Peyer's patch (tissue), 4 donors: ENCODE results near the gene KLK11.

ENCODE experiments used
- POLR2A ChIP-seq, 2 donors: fragments of 450-650 bp; IDR thresholded peaks; one replicate each; pipeline ENCODE4 v1.5.1; 2017; ENCODE audit warnings: antibody characterized with exemption in 2 of 2, mild to moderate bottlenecking in 2 of 2, moderate library complexity in 2 of 2
- TF ChIP-seq, protein P1 (sequence below), 6 experiments: fragments of 450-650 bp in 4 of 6; fragments of 200-600 bp in 2 of 6; sonication (generic) in 1 of 6; IDR thresholded peaks; one replicate each; pipeline ENCODE4 v1.5.1; 2017 to 2019; ENCODE audit warnings: antibody characterized with exemption in 6 of 6, mild to moderate bottlenecking in 3 of 6, moderate library complexity in 1 of 6

DNA sequence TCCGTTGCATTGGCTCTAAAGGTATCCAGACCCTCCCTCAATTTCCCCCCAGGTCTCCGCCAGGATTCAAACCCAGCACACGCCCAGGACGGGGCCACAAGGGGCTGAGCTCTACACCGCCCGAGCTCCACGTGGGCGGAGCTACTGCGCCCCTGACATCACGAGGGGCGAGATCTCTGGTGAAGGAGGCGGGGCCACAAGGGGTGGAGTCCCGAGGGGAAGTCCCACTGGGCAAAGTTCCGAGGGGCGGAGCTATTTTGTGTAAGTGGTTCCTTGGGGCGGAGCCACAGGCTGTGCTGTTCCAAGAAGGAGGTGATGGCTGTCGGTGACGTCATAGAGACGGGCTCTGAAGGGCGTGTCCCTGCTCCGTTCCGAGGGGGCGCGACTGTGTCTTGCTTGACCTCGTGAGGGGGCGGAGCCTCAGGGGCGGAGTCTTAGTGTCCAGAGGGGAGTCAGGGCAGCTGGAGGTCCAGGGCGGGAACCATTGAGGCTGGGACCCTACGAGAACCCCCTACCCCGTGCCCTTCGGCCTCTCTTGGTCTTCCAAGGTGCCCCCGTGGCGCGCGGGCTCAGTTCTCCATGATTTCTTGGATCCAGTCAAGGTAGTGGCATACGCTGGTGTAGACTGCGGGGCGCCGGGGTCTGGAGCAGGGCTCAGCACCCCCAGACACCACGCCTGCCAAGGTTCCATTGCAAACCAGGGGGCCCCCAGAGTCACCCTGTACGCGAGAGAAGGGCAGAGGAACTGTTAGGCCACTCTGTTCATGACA is 23.7 kb downstream of the KLK11 start:
- TF ChIP-seq, protein P1, sequence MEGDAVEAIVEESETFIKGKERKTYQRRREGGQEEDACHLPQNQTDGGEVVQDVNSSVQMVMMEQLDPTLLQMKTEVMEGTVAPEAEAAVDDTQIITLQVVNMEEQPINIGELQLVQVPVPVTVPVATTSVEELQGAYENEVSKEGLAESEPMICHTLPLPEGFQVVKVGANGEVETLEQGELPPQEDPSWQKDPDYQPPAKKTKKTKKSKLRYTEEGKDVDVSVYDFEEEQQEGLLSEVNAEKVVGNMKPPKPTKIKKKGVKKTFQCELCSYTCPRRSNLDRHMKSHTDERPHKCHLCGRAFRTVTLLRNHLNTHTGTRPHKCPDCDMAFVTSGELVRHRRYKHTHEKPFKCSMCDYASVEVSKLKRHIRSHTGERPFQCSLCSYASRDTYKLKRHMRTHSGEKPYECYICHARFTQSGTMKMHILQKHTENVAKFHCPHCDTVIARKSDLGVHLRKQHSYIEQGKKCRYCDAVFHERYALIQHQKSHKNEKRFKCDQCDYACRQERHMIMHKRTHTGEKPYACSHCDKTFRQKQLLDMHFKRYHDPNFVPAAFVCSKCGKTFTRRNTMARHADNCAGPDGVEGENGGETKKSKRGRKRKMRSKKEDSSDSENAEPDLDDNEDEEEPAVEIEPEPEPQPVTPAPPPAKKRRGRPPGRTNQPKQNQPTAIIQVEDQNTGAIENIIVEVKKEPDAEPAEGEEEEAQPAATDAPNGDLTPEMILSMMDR (IDR thresholded peaks at IDR 0.05): no peak
- no peak for TF ChIP-seq POLR2A (IDR thresholded peaks at IDR 0.05)
